Coronary artery (tissue), 2 donors: ENCODE results near the gene NOP16.

Experiments
- DNase-seq: peaks from one replicate; pipeline ENCODE4 v3.0.0-alpha.2; 2017; ENCODE audit warnings: low spot score
- H3K27ac ChIP-seq, 2 donors: fragments of 200-600 bp; sonication (generic); one replicate each; pipeline ENCODE4 v1.5.1; 2016 to 2019
- H3K4me3 ChIP-seq: fragments of 200-600 bp; sonication (generic); 2 replicates; pipeline ENCODE4 v1.5.1; 2016; ENCODE audit warnings: mild to moderate bottlenecking, moderate library complexity
- CTCF ChIP-seq: fragments of 200-600 bp; sonication (generic); IDR thresholded peaks from one replicate; pipeline ENCODE4 v1.5.1; 2019; ENCODE audit warnings: antibody characterized with exemption

NOP16 gene

GRCh38 chr5:176388444-176389134 is at the start of gene NOP16, which contains the start of gene HIGD2A:
TSS of gene NOP16 (minus strand) at chr5:176388598. CDS start at chr5:176388539, 59 bp downstream.
TSS of gene HIGD2A (plus strand) at chr5:176388751. CDS start at chr5:176388820, 69 bp downstream.
- H3K27ac ChIP-seq: peak within 1 kb of the TSS; percentile 91 to 95
- no peak for TF ChIP-seq CTCF
- peak; percentile 98 for DNase-seq
- H3K4me3 ChIP-seq: peak within 1 kb of the TSS; percentile 95

DNA sequence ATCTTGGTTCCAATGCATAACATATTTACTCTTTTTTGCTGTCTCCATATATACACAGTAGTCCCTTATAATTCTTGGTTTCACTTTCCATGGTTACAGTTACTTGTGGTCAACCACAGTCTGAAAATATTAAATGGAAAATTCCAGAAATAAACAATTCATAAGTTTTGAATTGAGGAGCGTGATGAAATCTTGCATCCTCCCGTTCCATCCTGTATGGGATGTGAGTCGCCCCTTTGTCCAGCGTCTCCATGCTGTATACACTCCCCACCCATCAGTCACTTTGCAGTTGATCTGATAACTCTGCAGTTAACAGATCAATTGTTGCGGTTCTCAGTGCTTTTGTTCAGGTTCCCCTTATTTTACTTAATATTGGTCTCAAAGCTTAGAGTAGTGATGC is 48.3 kb upstream of the NOP16 start:
- DNase-seq: no peak
- H3K4me3 ChIP-seq: no peak overlapping the region
- H3K27ac ChIP-seq: no peak overlapping the region
- no peak for TF ChIP-seq CTCF

- no peak for DNase-seq
These were observed 44.3 kb upstream of the NOP16 start for GRCh38 chr5:176432707-176433106.

DNA sequence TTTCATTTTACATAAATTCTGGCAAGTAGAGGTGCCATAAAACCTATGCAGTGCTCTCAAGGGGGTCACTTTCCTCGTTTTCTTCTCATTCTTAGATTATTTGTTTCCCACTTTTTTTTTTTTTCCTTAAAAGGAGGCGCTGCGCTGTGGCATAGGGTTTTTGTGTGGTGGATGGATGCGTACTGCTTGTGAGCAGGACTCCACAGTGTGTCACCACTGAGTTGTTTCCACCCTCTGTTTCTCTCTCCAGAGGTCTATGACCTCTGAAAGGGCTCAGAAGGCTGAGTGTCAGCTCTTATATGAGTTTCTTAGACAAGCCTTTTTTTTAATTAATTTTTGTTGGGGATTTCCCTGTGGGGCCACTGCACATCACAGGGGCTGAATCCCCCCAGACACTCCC is 41.6 kb upstream of the NOP16 start:
- H3K4me3 ChIP-seq: no peak overlapping the region
- DNase-seq: no peak
- H3K27ac ChIP-seq: no peak overlapping the region
- no peak for TF ChIP-seq CTCF

More at GRCh38 chr5:176432707-176433106, 44.3 kb upstream of the NOP16 start:
- H3K4me3 ChIP-seq: no peak overlapping the region
- H3K27ac ChIP-seq: no peak overlapping the region
- no peak for TF ChIP-seq CTCF

GRCh38 chr5:176427971-176428370 is 39.6 kb upstream of the NOP16 start:
- no peak for DNase-seq
- Histone ChIP-seq H3K27ac (no peak overlapping the region), H3K4me3 (no peak overlapping the region)
- no peak for TF ChIP-seq CTCF

GRCh38 chr5:176426876-176427275 is 38.5 kb upstream of the NOP16 start:
- TF ChIP-seq CTCF: no peak
- no peak for DNase-seq
- H3K4me3 ChIP-seq: no peak overlapping the region
- H3K27ac ChIP-seq: no peak overlapping the region

DNA sequence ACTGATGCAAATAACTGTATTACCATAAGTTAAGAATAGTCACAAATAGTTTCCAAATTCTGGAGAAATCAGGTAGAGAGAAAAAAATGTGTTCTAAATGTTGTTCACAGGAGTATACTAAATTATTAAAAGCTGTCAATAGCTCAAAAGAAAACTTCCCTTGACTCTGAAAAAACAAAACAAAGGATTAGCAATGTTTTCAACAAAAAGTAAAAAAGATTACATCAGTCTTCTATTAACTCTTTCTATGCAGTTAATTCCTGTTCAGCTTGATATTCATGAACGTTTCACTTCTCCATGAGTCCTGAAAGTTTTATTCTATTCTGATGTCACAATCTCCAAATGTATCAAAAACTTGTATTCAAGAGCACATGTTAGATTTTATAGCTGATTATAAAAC is 37.4 kb upstream of the NOP16 start:
- no peak overlapping the region for H3K27ac ChIP-seq
- no peak for DNase-seq
- TF ChIP-seq CTCF: no peak
- no peak overlapping the region for H3K4me3 ChIP-seq
